Neural cell (in vitro differentiated cells): ENCODE measurements around the gene KIAA1191. TPM values are rescaled to one million over a fixed set of nuclear protein-coding genes. Genes with fewer than 3 reads are reported as not detected.

Source experiments
- H2AFZ ChIP-seq: fragments of 200-600, 300-800 bp; sonication (generic), shearing (Covaris generic); 2 replicates; pipeline ENCODE4 v1.6.0; 2014; ENCODE audit warnings: low read depth, mild to moderate bottlenecking, antibody characterized with exemption, low read length, moderate library complexity
- H3F3A ChIP-seq: fragments of 200-600 bp; shearing (Covaris generic); 2 replicates; pipeline ENCODE4 v1.6.1; 2016; ENCODE audit warnings: mild to moderate bottlenecking, moderate library complexity, mixed read lengths, antibody characterized with exemption, low read length; ENCODE audit not compliant: insufficient read depth, poor library complexity, severe bottlenecking
- H3K27ac ChIP-seq: fragments of 200-600, 300-800 bp; sonication (generic), shearing (Covaris generic); 2 replicates; pipeline ENCODE4 v1.5.1; 2014; ENCODE audit warnings: mild to moderate bottlenecking, low read length, moderate library complexity
- H3K27me3 ChIP-seq: fragments of 300-800, 200-600 bp; sonication (generic), shearing (Covaris generic); 2 replicates; pipeline ENCODE4 v1.6.0; 2014; ENCODE audit warnings: mild to moderate bottlenecking, low read depth, low read length, moderate library complexity; ENCODE audit not compliant: insufficient read depth
- H3K36me3 ChIP-seq: fragments of 300-800, 200-600 bp; sonication (generic), shearing (Covaris generic); 2 replicates; pipeline ENCODE4 v1.5.1; 2014; ENCODE audit warnings: mild to moderate bottlenecking, antibody characterized with exemption, low read length, moderate library complexity; ENCODE audit not compliant: insufficient read depth
- H3K4me2 ChIP-seq: fragments of 300-800, 200-600 bp; sonication (generic), shearing (Covaris generic); 2 replicates; pipeline ENCODE4 v1.6.0; 2014; ENCODE audit warnings: mild to moderate bottlenecking, low read length
- H3K4me3 ChIP-seq: fragments of 300-800, 200-600 bp; sonication (generic), shearing (Covaris generic); 2 replicates; pipeline ENCODE4 v1.5.1; 2014; ENCODE audit warnings: mild to moderate bottlenecking, low read length, moderate library complexity
- H3K79me2 ChIP-seq: fragments of 200-600 bp; shearing (Covaris generic); replicated peaks from 2 replicates; pipeline ENCODE4 v1.6.0; 2014; ENCODE audit warnings: mild to moderate bottlenecking, low read length, moderate library complexity; ENCODE audit not compliant: insufficient read depth
- H3K9ac ChIP-seq: fragments of 300-800, 200-600 bp; sonication (generic), shearing (Covaris generic); 2 replicates; pipeline ENCODE4 v1.6.1; 2016; ENCODE audit warnings: mild to moderate bottlenecking, low read length, mixed read lengths
- H3K9me2 ChIP-seq: fragments of 200-600 bp; shearing (Covaris generic); 2 replicates; pipeline ENCODE4 v1.6.1; 2016; ENCODE audit warnings: mild to moderate bottlenecking, low read length, mixed read lengths; ENCODE audit not compliant: insufficient read depth
- H3K9me3 ChIP-seq: fragments of 200-600, 300-800 bp; sonication (generic), shearing (Covaris generic); 2 replicates; pipeline ENCODE4 v1.6.1; 2016; ENCODE audit warnings: mild to moderate bottlenecking, mixed run types, low read length, moderate library complexity, mixed read lengths
- H4K20me1 ChIP-seq: fragments of 200-600 bp; shearing (Covaris generic); 2 replicates; pipeline ENCODE4 v1.6.1; 2016; ENCODE audit warnings: mild to moderate bottlenecking, mixed run types; ENCODE audit not compliant: insufficient read depth
- CTCF ChIP-seq: fragments of 450-650 bp; IDR thresholded peaks from 2 replicates; pipeline ENCODE4 v1.5.1; 2014; ENCODE audit warnings: antibody characterized with exemption, mild to moderate bottlenecking, moderate library complexity; ENCODE audit not compliant: poor library complexity, severe bottlenecking
- EP300 ChIP-seq: fragments of 450-650 bp; conservative IDR thresholded peaks from 2 replicates; pipeline ENCODE4 v1.6.1; 2014; ENCODE audit warnings: antibody characterized with exemption, mild to moderate bottlenecking, moderate library complexity; ENCODE audit not compliant: poor library complexity, severe bottlenecking
- EZH2 ChIP-seq: fragments of 200-600, 300-800 bp; shearing (Covaris generic), sonication (generic); IDR thresholded peaks from 2 replicates; pipeline ENCODE4 v1.6.1; 2014; ENCODE audit warnings: antibody characterized with exemption, low read length, borderline replicate concordance, mild to moderate bottlenecking; ENCODE audit not compliant: insufficient read depth, poor library complexity, severe bottlenecking
- MXI1 ChIP-seq: fragments of 450-650 bp; conservative IDR thresholded peaks from 2 replicates; pipeline ENCODE4 v1.6.1; 2014; ENCODE audit warnings: antibody characterized with exemption, mild to moderate bottlenecking; ENCODE audit not compliant: poor library complexity, severe bottlenecking
- POLR2AphosphoS5 ChIP-seq: IDR thresholded peaks from 2 replicates; pipeline ENCODE4 v1.6.1; 2012
- RAD21 ChIP-seq: fragments of 450-650 bp; conservative IDR thresholded peaks from 2 replicates; pipeline ENCODE4 v1.6.1; 2014; ENCODE audit warnings: antibody characterized with exemption, mild to moderate bottlenecking, moderate library complexity
- REST ChIP-seq: IDR thresholded peaks from 2 replicates; pipeline ENCODE4 v1.6.1; 2012; ENCODE audit warnings: borderline replicate concordance
- SMC3 ChIP-seq: fragments of 450-650 bp; conservative IDR thresholded peaks from 2 replicates; pipeline ENCODE4 v1.6.1; 2014; ENCODE audit warnings: antibody characterized with exemption, mild to moderate bottlenecking, moderate library complexity; ENCODE audit not compliant: poor library complexity
- TAF1 ChIP-seq: IDR thresholded peaks from 2 replicates; pipeline ENCODE4 v1.6.1; 2012; ENCODE audit warnings: low read depth
- polyA plus RNA-seq: library from polyadenylated mRNA; depleted of rRNA; stranded (reverse); fragments of >200 nt; gene quantifications from 2 replicates; pipeline ENCODE4 v1.2.3, GENCODE V29; 2014

KIAA1191 gene
- polyA plus RNA-seq, 1 donor from 2014 or later, result 137 TPM

- H3K27ac ChIP-seq, result no peak overlapping the region
- H3K36me3 ChIP-seq, result no peaks in the 10 kb centered on the region
- no peak overlapping the region for H3K4me3 ChIP-seq
- no peak overlapping the region for H3K9ac ChIP-seq
- H3K4me2 ChIP-seq, result no peak overlapping the region
- H3K9me2 ChIP-seq, result no peaks in the 10 kb centered on the region
- H2AFZ ChIP-seq, result no peak overlapping the region
- no peaks in the 10 kb centered on the region for H4K20me1 ChIP-seq
- H3K9me3 ChIP-seq, result no peaks in the 10 kb centered on the region
- TF ChIP-seq RAD21 (no peak), TAF1 (no peak), POLR2AphosphoS5 (no peak)
- H3F3A ChIP-seq, result no peaks in the 10 kb centered on the region
- H3K27me3 ChIP-seq, result no peaks in the 10 kb centered on the region
- peaks cover 44% of the 10 kb centered on the region for H3K79me2 ChIP-seq
Observed at GRCh38 chr5:176353533-176353932, 8.0 kb downstream of the KIAA1191 start.

GRCh38 chr5:176352116-176352878, 9.3 kb downstream of the KIAA1191 start:
- no peak overlapping the region for H3K4me2 ChIP-seq
- H3K9me2 ChIP-seq, result no peaks in the 10 kb centered on the region
- TF ChIP-seq POLR2AphosphoS5 (no peak), SMC3 (no peak), EZH2 (no peak), RAD21 (no peak), CTCF (no peak), TAF1 (no peak), REST (no peak), MXI1 (no peak), EP300 (no peak)
- H3K4me3 ChIP-seq, result no peak overlapping the region
- no peaks in the 10 kb centered on the region for H3K36me3 ChIP-seq
- no peaks in the 10 kb centered on the region for H3K27me3 ChIP-seq
- no peak overlapping the region for H3K27ac ChIP-seq
- no peak overlapping the region for H3K9ac ChIP-seq
- H3F3A ChIP-seq, result no peaks in the 10 kb centered on the region
- H4K20me1 ChIP-seq, result no peaks in the 10 kb centered on the region
- H3K79me2 ChIP-seq, result peaks cover 34% of the 10 kb centered on the region
- H3K9me3 ChIP-seq, result no peaks in the 10 kb centered on the region
- no peak overlapping the region for H2AFZ ChIP-seq
